Measurements from ENCODE around the gene GRID2.

Gene GRID2

GRCh38 chr4:92678292-92678691 lies 374.5 kb downstream of the GRID2 start:
- Histone ChIP-seq H3K4me1 (ENCODE audit: control insufficient read depth, insufficient read depth, low read length) (no peaks in the 10 kb centered on the region), H3K9ac (ENCODE audit: low read length) (no peak overlapping the region), H3K27ac (ENCODE audit: low read depth, low read length) (no peak overlapping the region), H3K36me3 (ENCODE audit: control insufficient read depth, insufficient read depth, low read length) (no peaks in the 10 kb centered on the region), H3K27me3 (ENCODE audit: control insufficient read depth, insufficient read depth, low read length) (no peaks in the 10 kb centered on the region), H3K4me3 (ENCODE audit: low read length) (no peak overlapping the region)

- no peaks in the 10 kb centered on the region for H3K36me3 ChIP-seq (ENCODE audit: control insufficient read depth, insufficient read depth, low read length)
Observed at GRCh38 chr4:92679149-92679548, 375.4 kb downstream of the GRID2 start.

GRCh38 chr4:92714640-92715039 lies 410.9 kb downstream of the GRID2 start:
- no peaks in the 10 kb centered on the region for H3K27me3 ChIP-seq (ENCODE audit: control insufficient read depth, insufficient read depth, low read length)
- H3K4me3 ChIP-seq (ENCODE audit: low read length): no peak overlapping the region
- H3K27ac ChIP-seq (ENCODE audit: low read depth, low read length): no peak overlapping the region
- no peaks in the 10 kb centered on the region for H3K36me3 ChIP-seq (ENCODE audit: control insufficient read depth, insufficient read depth, low read length)
- no peaks in the 10 kb centered on the region for H3K4me1 ChIP-seq (ENCODE audit: control insufficient read depth, insufficient read depth, low read length)
- no peak overlapping the region for H3K9ac ChIP-seq (ENCODE audit: low read length)

More at GRCh38 chr4:92679149-92679548, 375.4 kb downstream of the GRID2 start:
- H3K27me3 ChIP-seq (ENCODE audit: control insufficient read depth, insufficient read depth, low read length): no peaks in the 10 kb centered on the region
- H3K4me3 ChIP-seq (ENCODE audit: low read length): no peak overlapping the region
- H3K9ac ChIP-seq (ENCODE audit: low read length): no peak overlapping the region
- no peak overlapping the region for H3K27ac ChIP-seq (ENCODE audit: low read depth, low read length)
- no peaks in the 10 kb centered on the region for H3K4me1 ChIP-seq (ENCODE audit: control insufficient read depth, insufficient read depth, low read length)

GRCh38 chr4:92733231-92733630 lies 429.5 kb downstream of the GRID2 start:
- no peaks in the 10 kb centered on the region for H3K36me3 ChIP-seq (ENCODE audit: control insufficient read depth, insufficient read depth, low read length)
- H3K4me1 ChIP-seq (ENCODE audit: control insufficient read depth, insufficient read depth, low read length): no peaks in the 10 kb centered on the region
- no peaks in the 10 kb centered on the region for H3K27me3 ChIP-seq (ENCODE audit: control insufficient read depth, insufficient read depth, low read length)
- H3K4me3 ChIP-seq (ENCODE audit: low read length): no peak overlapping the region
- no peak overlapping the region for H3K9ac ChIP-seq (ENCODE audit: low read length)
- no peak overlapping the region for H3K27ac ChIP-seq (ENCODE audit: low read depth, low read length)

GRCh38 chr4:92735025-92735665 lies 431.4 kb downstream of the GRID2 start:
- no peaks in the 10 kb centered on the region for H3K36me3 ChIP-seq (ENCODE audit: control insufficient read depth, insufficient read depth, low read length)
- no peak overlapping the region for H3K9ac ChIP-seq (ENCODE audit: low read length)
- no peak overlapping the region for H3K27ac ChIP-seq (ENCODE audit: low read depth, low read length)
- no peak overlapping the region for H3K4me3 ChIP-seq (ENCODE audit: low read length)
- H3K27me3 ChIP-seq (ENCODE audit: control insufficient read depth, insufficient read depth, low read length): no peaks in the 10 kb centered on the region
- no peaks in the 10 kb centered on the region for H3K4me1 ChIP-seq (ENCODE audit: control insufficient read depth, insufficient read depth, low read length)

- H3K27ac ChIP-seq (ENCODE audit: low read depth, low read length): no peak overlapping the region
- no peak overlapping the region for H3K4me3 ChIP-seq (ENCODE audit: low read length)
- H3K4me1 ChIP-seq (ENCODE audit: control insufficient read depth, insufficient read depth, low read length): no peaks in the 10 kb centered on the region
- H3K36me3 ChIP-seq (ENCODE audit: control insufficient read depth, insufficient read depth, low read length): no peaks in the 10 kb centered on the region
- H3K9ac ChIP-seq (ENCODE audit: low read length): no peak overlapping the region
- no peaks in the 10 kb centered on the region for H3K27me3 ChIP-seq (ENCODE audit: control insufficient read depth, insufficient read depth, low read length)
Observed at GRCh38 chr4:92760433-92760832, 456.7 kb downstream of the GRID2 start.

GRCh38 chr4:92776080-92776479 lies 472.3 kb downstream of the GRID2 start:
- no peak overlapping the region for H3K27ac ChIP-seq (ENCODE audit: low read depth, low read length)
- H3K36me3 ChIP-seq (ENCODE audit: control insufficient read depth, insufficient read depth, low read length): no peaks in the 10 kb centered on the region
- H3K27me3 ChIP-seq (ENCODE audit: control insufficient read depth, insufficient read depth, low read length): no peaks in the 10 kb centered on the region
- no peak overlapping the region for H3K9ac ChIP-seq (ENCODE audit: low read length)
- no peaks in the 10 kb centered on the region for H3K4me1 ChIP-seq (ENCODE audit: control insufficient read depth, insufficient read depth, low read length)
- H3K4me3 ChIP-seq (ENCODE audit: low read length): no peak overlapping the region

- Histone ChIP-seq H3K27ac (ENCODE audit: low read depth, low read length) (no peak overlapping the region), H3K27me3 (ENCODE audit: control insufficient read depth, insufficient read depth, low read length) (no peaks in the 10 kb centered on the region), H3K9ac (ENCODE audit: low read length) (no peak overlapping the region), H3K4me1 (ENCODE audit: control insufficient read depth, insufficient read depth, low read length) (no peaks in the 10 kb centered on the region), H3K36me3 (ENCODE audit: control insufficient read depth, insufficient read depth, low read length) (no peaks in the 10 kb centered on the region), H3K4me3 (ENCODE audit: low read length) (no peak overlapping the region)
Observed at GRCh38 chr4:92789741-92790140, 486.0 kb downstream of the GRID2 start.

- Histone ChIP-seq H3K9ac (ENCODE audit: low read length) (no peak overlapping the region), H3K36me3 (ENCODE audit: control insufficient read depth, insufficient read depth, low read length) (no peaks in the 10 kb centered on the region), H3K4me1 (ENCODE audit: control insufficient read depth, insufficient read depth, low read length) (no peaks in the 10 kb centered on the region), H3K27me3 (ENCODE audit: control insufficient read depth, insufficient read depth, low read length) (no peaks in the 10 kb centered on the region), H3K27ac (ENCODE audit: low read depth, low read length) (no peak overlapping the region), H3K4me3 (ENCODE audit: low read length) (no peak overlapping the region)
Observed at GRCh38 chr4:92791871-92792440, 488.2 kb downstream of the GRID2 start.

GRCh38 chr4:92809381-92809780 lies 505.6 kb downstream of the GRID2 start:
- Histone ChIP-seq H3K4me1 (ENCODE audit: control insufficient read depth, insufficient read depth, low read length) (no peaks in the 10 kb centered on the region), H3K27me3 (ENCODE audit: control insufficient read depth, insufficient read depth, low read length) (no peaks in the 10 kb centered on the region), H3K9ac (ENCODE audit: low read length) (no peak overlapping the region), H3K27ac (ENCODE audit: low read depth, low read length) (no peak overlapping the region), H3K4me3 (ENCODE audit: low read length) (no peak overlapping the region), H3K36me3 (ENCODE audit: control insufficient read depth, insufficient read depth, low read length) (no peaks in the 10 kb centered on the region)

GRCh38 chr4:92812652-92813051 lies 508.9 kb downstream of the GRID2 start:
- no peaks in the 10 kb centered on the region for H3K4me1 ChIP-seq (ENCODE audit: control insufficient read depth, insufficient read depth, low read length)
- no peaks in the 10 kb centered on the region for H3K36me3 ChIP-seq (ENCODE audit: control insufficient read depth, insufficient read depth, low read length)
- no peaks in the 10 kb centered on the region for H3K27me3 ChIP-seq (ENCODE audit: control insufficient read depth, insufficient read depth, low read length)
- no peak overlapping the region for H3K27ac ChIP-seq (ENCODE audit: low read depth, low read length)
- no peak overlapping the region for H3K9ac ChIP-seq (ENCODE audit: low read length)
- H3K4me3 ChIP-seq (ENCODE audit: low read length): no peak overlapping the region

GRCh38 chr4:92814677-92815076 lies 510.9 kb downstream of the GRID2 start:
- no peak overlapping the region for H3K9ac ChIP-seq (ENCODE audit: low read length)
- H3K4me1 ChIP-seq (ENCODE audit: control insufficient read depth, insufficient read depth, low read length): no peaks in the 10 kb centered on the region
- H3K27ac ChIP-seq (ENCODE audit: low read depth, low read length): no peak overlapping the region
- H3K4me3 ChIP-seq (ENCODE audit: low read length): no peak overlapping the region
- no peaks in the 10 kb centered on the region for H3K36me3 ChIP-seq (ENCODE audit: control insufficient read depth, insufficient read depth, low read length)
- no peaks in the 10 kb centered on the region for H3K27me3 ChIP-seq (ENCODE audit: control insufficient read depth, insufficient read depth, low read length)

GRCh38 chr4:92825256-92825655 lies 521.5 kb downstream of the GRID2 start:
- Histone ChIP-seq H3K9ac (ENCODE audit: low read length) (no peak overlapping the region), H3K27ac (ENCODE audit: low read depth, low read length) (no peak overlapping the region), H3K27me3 (ENCODE audit: control insufficient read depth, insufficient read depth, low read length) (no peaks in the 10 kb centered on the region), H3K4me1 (ENCODE audit: control insufficient read depth, insufficient read depth, low read length) (no peaks in the 10 kb centered on the region), H3K36me3 (ENCODE audit: control insufficient read depth, insufficient read depth, low read length) (no peaks in the 10 kb centered on the region), H3K4me3 (ENCODE audit: low read length) (no peak overlapping the region)
